Thymus (tissue), 11 donors: ENCODE data around the gene SLIT1. TPM values are rescaled to one million over a fixed set of nuclear protein-coding genes. Genes with fewer than 3 reads are reported as not detected.

Experiments used
- DNase-seq, 9 donors: peaks; one replicate each; pipeline ENCODE4 v3.0.0-alpha.2; 2013; ENCODE audit warnings: low spot score in 9 of 9, low read depth in 6 of 9, missing footprints in 1 of 9
- H3K27ac ChIP-seq, 2 donors: one replicate each; pipeline ENCODE4 v1.5.1; 2013; ENCODE audit warnings: control low read depth in 1 of 2, low read depth in 1 of 2, low read length in 1 of 2, mild to moderate bottlenecking in 1 of 2, moderate library complexity in 1 of 2
- H3K27me3 ChIP-seq, 2 donors: one replicate each; pipeline ENCODE4 v1.5.1; 2013; ENCODE audit warnings: low read length in 1 of 2; ENCODE audit not compliant: control insufficient read depth in 2 of 2, insufficient read depth in 1 of 2
- H3K36me3 ChIP-seq, 2 donors: one replicate each; pipeline ENCODE4 v1.5.1; 2013; ENCODE audit warnings: low read length in 1 of 2, mild to moderate bottlenecking in 1 of 2, moderate library complexity in 1 of 2; ENCODE audit not compliant: control insufficient read depth in 2 of 2, insufficient read depth in 2 of 2
- H3K4me1 ChIP-seq, 2 donors: one replicate each; pipeline ENCODE4 v1.5.1; 2013; ENCODE audit warnings: low read length in 2 of 2; ENCODE audit not compliant: control insufficient read depth in 2 of 2, insufficient read depth in 2 of 2
- H3K4me3 ChIP-seq, 2 donors: one replicate each; pipeline ENCODE4 v1.5.1; 2013; ENCODE audit warnings: low read length in 2 of 2, control low read depth in 1 of 2, mild to moderate bottlenecking in 1 of 2
- H3K9me3 ChIP-seq, 2 donors: one replicate each; pipeline ENCODE4 v1.5.1; 2013; ENCODE audit warnings: low read length in 1 of 2, mild to moderate bottlenecking in 1 of 2; ENCODE audit not compliant: control insufficient read depth in 2 of 2, insufficient read depth in 1 of 2
- WGBS: extraction: QIAGEN DNeasy Blood & Tissue Kit; methylation state at CpG from one replicate; pipeline ENCODE4 v1.1.7; 2013; 5-methylcytosine and 5-hydroxymethylcytosine counted together
- polyA plus RNA-seq: library from polyadenylated mRNA; stranded (reverse); fragments of 200-250 nt; gene quantifications from one replicate; pipeline ENCODE4 v1.2.3, GENCODE V29; 2013
- total RNA-seq: library from RNA; stranded (reverse); fragments of 120-200 nt; gene quantifications from one replicate; pipeline ENCODE4 v1.2.4, GENCODE V29; 2013
- donor health status: healthy.

The SLIT1 gene
- total and polyA plus RNA-seq, 2 donors = 1.0 to 5.9 TPM

- Histone ChIP-seq H3K4me3 (no peak overlapping the region), H3K9me3 (no peaks in the 10 kb centered on the region), H3K4me1 (peaks cover 0 to 14% of the 10 kb centered on the region in 2 donors), H3K36me3 (peaks cover 0 to 51% of the 10 kb centered on the region in 2 donors), H3K27me3 (peaks cover 0 to 11% of the 10 kb centered on the region in 2 donors), H3K27ac (no peak overlapping the region)
- 96% methylated on average over 2 of the region's 2 CpGs for WGBS
- DNase-seq = no peak
These were observed 42.9 kb downstream of the SLIT1 start for GRCh38 chr10:97142834-97143233.

GRCh38 chr10:97140902-97141745 lies 44.6 kb downstream of the SLIT1 start:
- Histone ChIP-seq H3K36me3 (peaks cover 0 to 56% of the 10 kb centered on the region in 2 donors), H3K4me1 (peaks cover 0 to 14% of the 10 kb centered on the region in 2 donors), H3K4me3 (no peak overlapping the region), H3K27me3 (peaks cover 0 to 11% of the 10 kb centered on the region in 2 donors), H3K27ac (no peak overlapping the region), H3K9me3 (no peaks in the 10 kb centered on the region)
- WGBS = 82% methylated on average over 23 of the region's 23 CpGs
- no peak for DNase-seq

DNA sequence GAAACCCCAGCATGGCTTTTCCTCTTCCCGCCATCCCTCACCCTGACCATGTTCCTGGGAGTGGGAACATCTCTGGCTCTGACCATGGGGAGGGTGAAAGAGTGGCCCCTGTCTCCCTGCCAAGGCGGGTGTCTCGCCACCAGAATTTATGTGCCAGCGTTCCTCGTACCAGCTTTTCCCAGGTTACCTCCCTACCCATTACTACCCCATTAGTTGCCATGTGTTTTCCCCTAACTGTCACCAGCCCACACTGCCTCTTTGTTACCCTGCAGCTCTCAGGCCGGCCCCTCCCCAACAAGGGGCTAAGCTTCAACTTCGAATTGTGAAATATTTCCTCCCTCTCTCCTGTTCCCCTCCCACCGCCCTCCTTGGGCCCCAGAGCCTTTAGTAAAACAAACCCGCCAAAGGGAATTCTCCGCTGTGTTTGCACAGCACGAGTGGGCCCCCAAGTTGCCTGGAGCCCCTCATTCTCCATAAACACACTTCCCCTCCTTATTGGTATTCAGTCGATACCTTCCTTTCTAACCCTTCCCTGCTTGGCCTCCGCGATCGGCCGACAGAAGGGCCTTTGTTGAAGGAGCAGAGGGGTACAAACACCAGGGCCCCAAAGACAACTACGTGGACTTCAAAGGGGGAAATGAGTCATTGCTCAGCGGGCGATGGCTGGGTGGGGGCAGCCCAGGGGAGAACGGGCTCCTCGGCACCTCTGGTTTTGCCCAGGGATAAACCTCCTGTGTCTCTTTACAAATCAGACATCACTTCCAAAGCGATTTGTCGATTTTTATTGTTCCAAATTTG lies 45.5 kb downstream of the SLIT1 start:
- Histone ChIP-seq H3K4me3 (no peak overlapping the region), H3K9me3 (no peaks in the 10 kb centered on the region), H3K4me1 (peaks cover 0 to 14% of the 10 kb centered on the region in 2 donors), H3K36me3 (peaks cover 0 to 58% of the 10 kb centered on the region in 2 donors), H3K27ac (no peak overlapping the region), H3K27me3 (peaks cover 0 to 11% of the 10 kb centered on the region in 2 donors)
- DNase-seq = no peak
- 52% methylated on average over 23 of the region's 23 CpGs for WGBS

DNA sequence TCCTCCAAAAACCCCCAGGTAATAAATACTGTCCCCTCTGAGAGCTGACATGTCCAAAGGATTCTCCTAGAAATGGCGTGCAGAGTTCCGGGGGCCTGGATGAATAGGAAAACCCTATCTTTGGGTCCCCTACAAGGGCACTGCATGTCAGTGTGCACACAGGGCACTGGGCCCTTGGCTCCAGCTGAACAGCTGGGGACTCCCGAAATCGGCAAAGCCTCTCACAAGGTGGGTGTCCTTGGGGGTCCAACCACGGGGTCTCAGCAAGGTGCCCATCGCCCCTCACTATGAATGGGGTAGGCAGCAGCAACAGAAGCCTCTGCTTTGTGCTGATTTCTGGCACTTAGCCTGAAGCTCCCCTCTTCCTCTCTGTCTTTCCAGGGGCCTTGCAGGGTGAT lies 46.1 kb downstream of the SLIT1 start:
- peaks cover 0 to 11% of the 10 kb centered on the region in 2 donors for H3K27me3 ChIP-seq
- peaks cover 0 to 14% of the 10 kb centered on the region in 2 donors for H3K4me1 ChIP-seq
- WGBS = 96% methylated on average over 6 of the region's 6 CpGs
- no peaks in the 10 kb centered on the region for H3K9me3 ChIP-seq
- H3K27ac ChIP-seq = no peak overlapping the region
- peaks cover 0 to 59% of the 10 kb centered on the region in 2 donors for H3K36me3 ChIP-seq
- H3K4me3 ChIP-seq = no peak overlapping the region
- DNase-seq = no peak

DNA sequence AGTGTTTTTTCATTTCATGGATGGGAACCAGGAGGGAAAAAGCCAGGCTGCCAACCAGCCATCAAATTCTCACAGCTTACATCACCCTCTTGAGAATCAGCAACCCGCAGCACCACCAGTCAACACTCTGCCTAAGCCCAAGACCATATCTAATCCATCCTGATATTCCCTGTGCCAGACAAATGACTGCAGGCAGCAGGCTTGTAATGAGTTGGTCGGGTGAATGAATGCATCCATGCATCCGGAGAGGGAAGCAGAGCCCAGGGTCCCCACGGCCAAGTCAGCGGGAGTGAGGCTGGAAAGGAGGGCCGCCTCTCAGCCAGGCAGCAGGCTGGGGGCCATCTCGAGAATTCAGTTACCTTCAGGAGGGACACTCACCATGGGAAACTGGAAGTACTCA lies 46.9 kb downstream of the SLIT1 start:
- Histone ChIP-seq H3K4me1 (peaks cover 0 to 14% of the 10 kb centered on the region in 2 donors), H3K9me3 (no peaks in the 10 kb centered on the region), H3K27ac (no peak overlapping the region), H3K27me3 (peaks cover 0 to 11% of the 10 kb centered on the region in 2 donors), H3K36me3 (peaks cover 0 to 57% of the 10 kb centered on the region in 2 donors), H3K4me3 (no peak overlapping the region)
- WGBS = 93% methylated on average over 7 of the region's 7 CpGs
- DNase-seq = no peak

DNA sequence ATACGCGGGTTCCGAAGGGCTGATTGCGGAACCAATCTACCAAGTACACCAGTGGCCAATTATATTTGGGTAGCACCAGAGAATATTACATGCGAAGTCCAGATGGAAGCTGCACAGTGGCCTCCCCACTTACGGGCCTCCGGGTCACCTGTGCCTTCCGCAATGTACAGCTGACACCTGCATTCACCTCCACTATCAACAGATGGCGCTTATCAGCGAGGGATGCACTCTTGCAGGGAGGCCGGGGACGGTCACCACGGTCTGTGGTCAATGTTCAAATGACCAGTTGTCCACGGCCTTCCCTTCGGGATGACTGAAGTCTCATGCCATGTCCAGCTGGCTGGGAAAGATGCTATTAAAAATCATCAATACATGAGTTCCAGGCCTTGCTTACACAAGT lies 47.6 kb downstream of the SLIT1 start:
- Histone ChIP-seq H3K4me1 (peaks cover 0 to 14% of the 10 kb centered on the region in 2 donors), H3K27ac (no peak overlapping the region), H3K9me3 (no peaks in the 10 kb centered on the region), H3K27me3 (peaks cover 0 to 11% of the 10 kb centered on the region in 2 donors), H3K4me3 (no peak overlapping the region), H3K36me3 (peaks cover 0 to 51% of the 10 kb centered on the region in 2 donors)
- DNase-seq = no peak
- WGBS = 88% methylated on average over 15 of the region's 15 CpGs

GRCh38 chr10:97136756-97137155 lies 49.0 kb downstream of the SLIT1 start:
- Histone ChIP-seq H3K4me1 (peaks cover 0 to 14% of the 10 kb centered on the region in 2 donors), H3K27ac (no peak overlapping the region), H3K27me3 (peaks cover 0 to 11% of the 10 kb centered on the region in 2 donors), H3K4me3 (no peak overlapping the region), H3K36me3 (peaks cover 0 to 49% of the 10 kb centered on the region in 2 donors), H3K9me3 (no peaks in the 10 kb centered on the region)
- 93% methylated on average over 3 of the region's 3 CpGs for WGBS
- DNase-seq = no peak

DNA sequence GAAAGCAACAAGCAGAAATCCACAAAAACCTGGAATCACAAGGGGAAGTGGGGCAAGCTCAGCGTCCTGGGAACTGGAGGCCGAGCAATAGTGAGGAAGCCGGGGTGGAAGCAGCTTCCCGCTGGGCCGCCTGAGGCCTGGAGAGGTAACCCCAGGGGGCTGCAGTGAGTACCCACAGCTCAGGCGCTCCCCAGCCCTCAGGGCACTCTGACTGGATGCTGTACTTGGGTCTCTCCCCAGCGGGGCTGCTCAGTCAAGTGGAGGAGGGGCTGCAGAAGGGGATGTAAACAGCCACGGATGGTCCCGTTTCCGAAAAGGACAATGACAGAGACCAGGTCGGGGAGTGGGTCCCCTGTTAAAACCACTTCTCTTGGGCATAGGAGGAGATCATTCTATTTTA lies 50.3 kb downstream of the SLIT1 start:
- Histone ChIP-seq H3K27ac (no peak overlapping the region), H3K4me1 (peaks cover 0 to 7% of the 10 kb centered on the region in 2 donors), H3K36me3 (peaks cover 0 to 43% of the 10 kb centered on the region in 2 donors), H3K9me3 (no peaks in the 10 kb centered on the region), H3K4me3 (no peak overlapping the region), H3K27me3 (peaks cover 0 to 7% of the 10 kb centered on the region in 2 donors)
- WGBS = 92% methylated on average over 11 of the region's 11 CpGs
- no peak for DNase-seq

DNA sequence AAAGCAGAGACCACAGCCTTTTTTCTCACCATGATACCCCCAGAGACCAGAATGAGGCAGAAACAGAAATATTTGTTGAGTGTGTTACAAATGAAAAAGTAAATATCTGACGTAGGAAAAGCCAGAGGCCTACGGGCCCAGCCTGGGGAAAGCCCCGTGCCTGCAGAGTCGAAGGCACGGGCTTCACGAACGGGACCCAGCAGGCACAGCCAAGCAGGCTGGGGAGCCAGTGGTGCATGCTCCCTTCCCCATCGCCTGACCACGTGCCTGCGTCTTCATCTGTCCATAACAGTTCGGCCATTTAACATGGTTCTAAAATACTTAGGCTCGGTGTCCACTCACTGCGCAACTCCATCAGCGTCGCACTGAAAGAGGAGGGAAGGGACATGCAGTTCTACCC lies 50.8 kb downstream of the SLIT1 start:
- H3K4me3 ChIP-seq = no peak overlapping the region
- 96% methylated on average over 15 of the region's 15 CpGs for whole genome bisulfite sequencing
- peaks cover 0 to 2% of the 10 kb centered on the region in 2 donors for H3K4me1 ChIP-seq
- peaks cover 0 to 2% of the 10 kb centered on the region in 2 donors for H3K27me3 ChIP-seq
- H3K9me3 ChIP-seq = no peaks in the 10 kb centered on the region
- H3K27ac ChIP-seq = no peak overlapping the region
- H3K36me3 ChIP-seq = peaks cover 0 to 38% of the 10 kb centered on the region in 2 donors
- no peak for DNase-seq
